K562 (cell line): ENCODE data around the gene SLC28A3. TPM values are rescaled to one million over a fixed set of nuclear protein-coding genes. Genes with fewer than 3 reads are reported as not detected.

Experiments used
- ATAC-seq: fragments of 200-7000 bp; cut with Tn5 transposase; 3 replicates; pipeline ENCODE4 v1.9.1; 2020; ENCODE audit warnings: moderate library complexity
- BruUV-seq: library from RNA; stranded (reverse); fragments of 400-500 nt; replicated peaks from 2 replicates; lab custom pipeline; 2021; lab: Mats Ljungman, UMichigan
- CTCF ChIA-PET: fragments of 300-600 bp; formaldehyde crosslinking; extraction: SDS; loops from one replicate; lab custom pipeline; 2021; ENCODE audit warnings: low intra/inter-chr PET ratio; lab: Yijun Ruan, JAX
- POLR2A ChIA-PET: fragments of 300-600, 350-650 bp; sonication (Branson Sonifier 250); formaldehyde crosslinking; extraction: SDS; loops from one replicate; lab custom pipeline; 2021; ENCODE audit warnings: antibody characterized with exemption, inconsistent platforms; lab: Yijun Ruan, JAX
- DNase-seq, 4 experiments: peaks; one replicate each; pipeline versions ENCODE4 v3.0.0 to v3.0.0-alpha.2; 2011 to 2018; ENCODE audit warnings: low spot score in 3 of 4, mixed read lengths in 3 of 4; ENCODE audit errors: extremely low read depth in 1 of 4
- FAIRE-seq: peaks from 2 replicates; lab custom pipeline; 2011; peaks lifted over from hg19 to GRCh38; lab: Jason Lieb, UNC
- H2AFZ ChIP-seq: 2 replicates; pipeline ENCODE4 v1.6.0; 2011; ENCODE audit warnings: low read depth, low read length, control low read depth, inconsistent platforms
- H3K27ac ChIP-seq: fragments of 200-600 bp; 3 replicates; pipeline ENCODE4 v1.8.0; 2011; ENCODE audit warnings: low read depth, mild to moderate bottlenecking, control low read depth, inconsistent platforms, low read length, moderate library complexity, mixed read lengths; ENCODE audit errors: extremely low read depth
- H3K27me3 ChIP-seq, 2 experiments: fragments of 300-600 bp in 1 of 2; 2 replicates in 1 of 2; 3 replicates in 1 of 2; pipeline versions ENCODE4 v1.6.0 to v1.8.0; 2011; ENCODE audit warnings: inconsistent platforms in 2 of 2, low read length in 2 of 2, mild to moderate bottlenecking in 1 of 2, mixed read lengths in 1 of 2, moderate library complexity in 1 of 2; ENCODE audit not compliant: control insufficient read depth in 2 of 2, insufficient read depth in 2 of 2
- H3K36me3 ChIP-seq: fragments of 300-600 bp; 3 replicates; pipeline ENCODE4 v1.8.0; 2011; ENCODE audit warnings: mild to moderate bottlenecking, low read length, inconsistent platforms; ENCODE audit not compliant: control insufficient read depth, insufficient read depth
- H3K4me1 ChIP-seq, 2 experiments: fragments of 200-600 bp in 1 of 2; replicated peaks in 1 of 2; 2 replicates in 1 of 2; 3 replicates in 1 of 2; pipeline versions ENCODE4 v1.5.1 to v1.8.0; 2011; ENCODE audit warnings: inconsistent platforms in 2 of 2, low read length in 2 of 2, mild to moderate bottlenecking in 1 of 2, mixed read lengths in 1 of 2, moderate library complexity in 1 of 2; ENCODE audit not compliant: control insufficient read depth in 2 of 2, insufficient read depth in 2 of 2
- H3K4me2 ChIP-seq: 2 replicates; pipeline ENCODE4 v1.6.1; 2011; ENCODE audit warnings: low read length, control low read depth, inconsistent platforms, mixed read lengths; ENCODE audit not compliant: insufficient read depth
- H3K4me3 ChIP-seq: fragments of 200-600 bp; sonication (generic), shearing (Covaris generic); 2 replicates; pipeline ENCODE4 v1.5.1; 2016; ENCODE audit warnings: control low read depth, inconsistent platforms
- H3K79me2 ChIP-seq: fragments of 200-600 bp; 3 replicates; pipeline ENCODE4 v1.8.0; 2011; ENCODE audit warnings: low read length, inconsistent platforms; ENCODE audit not compliant: control insufficient read depth, insufficient read depth
- H3K9ac ChIP-seq, 2 experiments: 2 replicates each; pipeline versions ENCODE4 v1.6.0 to v1.6.1; 2011; ENCODE audit warnings: low read depth in 2 of 2, low read length in 2 of 2, control low read depth in 1 of 2, inconsistent platforms in 1 of 2, mild to moderate bottlenecking in 1 of 2, mixed read lengths in 1 of 2; ENCODE audit not compliant: insufficient read depth in 1 of 2
- H3K9me1 ChIP-seq: one replicate; pipeline ENCODE4 v1.6.0; 2011; ENCODE audit warnings: inconsistent platforms, mild to moderate bottlenecking, low read length, moderate library complexity; ENCODE audit not compliant: control insufficient read depth, insufficient read depth
- H3K9me3 ChIP-seq: replicated peaks from 2 replicates; pipeline ENCODE4 v1.5.1; 2011; ENCODE audit warnings: low read depth, low read length, inconsistent platforms; ENCODE audit not compliant: control insufficient read depth, insufficient read depth
- H4K20me1 ChIP-seq: replicated peaks from 2 replicates; pipeline ENCODE4 v1.6.1; 2011; ENCODE audit warnings: low read length, inconsistent platforms, mixed read lengths; ENCODE audit not compliant: control insufficient read depth, insufficient read depth
- ARNT ChIP-seq, 2 experiments: fragments of 450-650 bp; IDR thresholded peaks; 2 replicates each; pipeline ENCODE4 v1.6.1; 2016; ENCODE audit warnings: mild to moderate bottlenecking in 1 of 2
- FOXJ3 ChIP-seq: sonication (generic); formaldehyde crosslinking; IDR thresholded peaks from 2 replicates; pipeline ENCODE4 v1.4.0; 2020; ENCODE audit warnings: mild to moderate bottlenecking, missing genetic modification reagents
- SPI1 ChIP-seq: IDR thresholded peaks from 2 replicates; pipeline ENCODE4 v1.6.1; 2011; ENCODE audit warnings: low read depth, low read length, control low read depth, borderline replicate concordance
- SREBF2 ChIP-seq: sonication (generic); formaldehyde crosslinking; IDR thresholded peaks from 2 replicates; pipeline ENCODE4 v1.4.0; 2020; ENCODE audit warnings: mild to moderate bottlenecking, missing genetic modification reagents
- ZBTB40 ChIP-seq, 2 experiments: fragments of 450-650 bp in 1 of 2; sonication (generic) in 1 of 2; formaldehyde crosslinking in 1 of 2; IDR thresholded peaks; 2 replicates each; pipeline versions ENCODE4 v1.7.1 to v1.9.0; 2016 to 2022; ENCODE audit warnings: inconsistent platforms in 1 of 2, mild to moderate bottlenecking in 1 of 2, missing genetic modification reagents in 1 of 2
- ZNF263 ChIP-seq: sonication (generic); formaldehyde crosslinking; IDR thresholded peaks from 2 replicates; pipeline ENCODE4 v1.8.0; 2022; ENCODE audit warnings: mild to moderate bottlenecking, missing genetic modification reagents, borderline replicate concordance
- WGBS: fragments of 100-300 bp; shearing (Covaris generic); methylation state at CpG from one replicate; pipeline ENCODE4 v1.1.6; 2016; ENCODE audit warnings: low coverage, mixed read lengths; ENCODE audit not compliant: insufficient coverage; ENCODE audit errors: missing lambda C conversion rate; 5-methylcytosine and 5-hydroxymethylcytosine counted together
- in situ Hi-C: fragments of 300-500 bp; cut with MboI; formaldehyde crosslinking; loops from 4 replicates; pipeline ENCODE4 v1.15.0; 2018; ENCODE audit warnings: inconsistent platforms, mixed read lengths
- intact Hi-C: fragments of 100-400 bp; cut with micrococcal nuclease; formaldehyde crosslinking; loops from 2 replicates; pipeline ENCODE4 v1.14.2; 2022
- polyA plus RNA-seq, 8 experiments: library from polyadenylated mRNA; depleted of rRNA in 4 of 8; stranded (reverse) in 5 of 8; unstranded in 3 of 8; fragments of >200 nt; fragmentation: Nextera tagmentation in 2 of 8; fragmentation: Illumina TruSeq in 1 of 8; extraction: Ambion mirVana in 2 of 8; extraction: Trizol in 1 of 8; gene quantifications; 2 replicates each; pipeline versions ENCODE4 v1.2.1 to v1.2.3, GENCODE V29; 2011 to 2014; ENCODE audit warnings: inconsistent platforms in 1 of 8, missing spikeins in 1 of 8
- total RNA-seq, 7 experiments: library from RNA; depleted of rRNA in 6 of 7; stranded (reverse); fragments of >200 nt in 6 of 7; fragmentation: Illumina TruSeq in 2 of 7; extraction: Trizol in 2 of 7; gene quantifications; 2 replicates each; pipeline versions ENCODE4 v1.2.1 to v1.2.3, GENCODE V29; 2011 to 2021; ENCODE audit warnings: low replicate concordance in 1 of 7
- TF ChIP-seq, protein P1 (sequence below), 2 experiments: fragments of 450-650 bp in 1 of 2; sonication (generic) in 1 of 2; formaldehyde crosslinking in 1 of 2; IDR thresholded peaks in 1 of 2; conservative IDR thresholded peaks in 1 of 2; 2 replicates each; pipeline versions ENCODE4 v1.6.1 to v1.8.1; 2016 to 2023; ENCODE audit warnings: mild to moderate bottlenecking in 2 of 2, moderate library complexity in 2 of 2, inconsistent platforms in 1 of 2, missing genetic modification reagents in 1 of 2

SLC28A3 gene
- total and polyA plus RNA-seq, 9 of the 15 experiments (the other 6 are each of a cell fraction or from before 2014, with no cell fraction given): not detected

GRCh38 chr9:84338792-84339191, 1.8 kb downstream of the SLC28A3 start:
- intact Hi-C loops (no loop called here), in situ Hi-C loops (no loop called here)
- FAIRE-seq (no peak), DNase-seq (no peak), ATAC-seq (no peak)
- Histone ChIP-seq H3K9ac (no peak overlapping the region), H2AFZ (no peak overlapping the region), H3K9me1 (no peaks in the 10 kb centered on the region), H3K4me2 (no peak overlapping the region), H3K27ac (no peak overlapping the region), H3K4me3 (no peak overlapping the region), H3K4me1 (peaks cover 0 to 2% of the 10 kb centered on the region in 2 experiments; a peak in 2 of 5 replicates), H3K36me3 (no peaks in the 10 kb centered on the region), H4K20me1 (no peaks in the 10 kb centered on the region), H3K9me3 (no peaks in the 10 kb centered on the region), H3K27me3 (peaks cover 0 to 4% of the 10 kb centered on the region in 2 experiments; a peak in 2 of 5 replicates), H3K79me2 (no peaks in the 10 kb centered on the region)
- no TSS peak for BruUV-seq
- WGBS: 0% methylated on average over 4 of the region's 4 CpGs
- POLR2A ChIA-PET: interaction anchor here (1.0 kb wide), 1 partner anchor 16 kb away, joined by 5 read pairs; no protein-coding TSS in a partner anchor
- no peak for TF ChIP-seq FOXJ3 (CRISPR knock-in tag)
- no peak for TF ChIP-seq SPI1
- no peak for TF ChIP-seq ZBTB40 (IDR thresholded peaks at IDR 0.05)
- TF ChIP-seq ZBTB40 (CRISPR knock-in tag; IDR thresholded peaks at IDR 0.05): no peak
- no peak for TF ChIP-seq ZNF263 (CRISPR knock-in tag)
- TF ChIP-seq SREBF2 (CRISPR knock-in tag): no peak
- TF ChIP-seq ARNT (IDR thresholded peaks at IDR 0.05): no peak
- TF ChIP-seq, protein P1, sequence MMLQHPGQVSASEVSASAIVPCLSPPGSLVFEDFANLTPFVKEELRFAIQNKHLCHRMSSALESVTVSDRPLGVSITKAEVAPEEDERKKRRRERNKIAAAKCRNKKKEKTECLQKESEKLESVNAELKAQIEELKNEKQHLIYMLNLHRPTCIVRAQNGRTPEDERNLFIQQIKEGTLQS (IDR thresholded peaks at IDR 0.05): no peak
- TF ChIP-seq, protein P1 (CRISPR knock-in tag; conservative IDR thresholded peaks at IDR 0.05): no peak
- CTCF ChIA-PET: no interaction called here
